GM23338 (cell line): ENCODE data around the gene GRK4. TPM values are rescaled to one million over a fixed set of nuclear protein-coding genes. Genes with fewer than 3 reads are reported as not detected.

Experiments used
- ATAC-seq: fragments of 200-7000 bp; cut with Tn5 transposase; 3 replicates; pipeline ENCODE4 v1.9.1; 2020
- DNase-seq: peaks from one replicate; pipeline ENCODE4 v3.0.0-alpha.2; 2015; ENCODE audit warnings: low spot score
- H2AFZ ChIP-seq: fragments of 200-600 bp; sonication (generic); 2 replicates; pipeline ENCODE4 v1.8.0; 2016; ENCODE audit warnings: antibody characterized with exemption, mild to moderate bottlenecking, moderate library complexity
- H3F3A ChIP-seq: fragments of 200-600 bp; sonication (generic); replicated peaks from 2 replicates; pipeline ENCODE4 v1.8.0; 2017; ENCODE audit warnings: antibody characterized with exemption, mixed run types, low read depth
- H3K27ac ChIP-seq: fragments of 200-600 bp; sonication (generic); 2 replicates; pipeline ENCODE4 v1.6.1; 2016; ENCODE audit warnings: low read depth
- H3K27me3 ChIP-seq: fragments of 200-600 bp; sonication (generic); 2 replicates; pipeline ENCODE4 v1.8.0; 2016; ENCODE audit warnings: mild to moderate bottlenecking, mixed run types, moderate library complexity; ENCODE audit not compliant: insufficient read depth
- H3K36me3 ChIP-seq: fragments of 200-600 bp; sonication (generic); 2 replicates; pipeline ENCODE4 v1.8.0; 2016; ENCODE audit warnings: mild to moderate bottlenecking; ENCODE audit not compliant: insufficient read depth
- H3K4me1 ChIP-seq: fragments of 200-600 bp; sonication (generic); 2 replicates; pipeline ENCODE4 v1.8.0; 2016; ENCODE audit warnings: mild to moderate bottlenecking, moderate library complexity; ENCODE audit not compliant: insufficient read depth
- H3K4me2 ChIP-seq: fragments of 200-600 bp; sonication (generic); 2 replicates; pipeline ENCODE4 v1.7.1; 2017; ENCODE audit warnings: mixed run types
- H3K4me3 ChIP-seq: fragments of 200-600 bp; sonication (generic); 2 replicates; pipeline ENCODE4 v1.6.1; 2016; ENCODE audit warnings: mixed run types
- H3K79me2 ChIP-seq: fragments of 200-600 bp; sonication (generic); replicated peaks from 2 replicates; pipeline ENCODE4 v1.8.0; 2017; ENCODE audit warnings: mild to moderate bottlenecking; ENCODE audit not compliant: insufficient read depth
- H3K9me2 ChIP-seq: fragments of 200-600 bp; sonication (generic); 2 replicates; pipeline ENCODE4 v1.8.0; 2017; ENCODE audit not compliant: insufficient read depth
- H4K20me1 ChIP-seq: fragments of 200-600 bp; sonication (generic); replicated peaks from 2 replicates; pipeline ENCODE4 v1.8.0; 2017; ENCODE audit warnings: mild to moderate bottlenecking; ENCODE audit not compliant: insufficient read depth
- H3K27ac Mint-ChIP-seq: 2 replicates; pipeline ENCODE4 v1.8.0; 2020; ENCODE audit warnings: inconsistent platforms, mild to moderate bottlenecking, moderate library complexity, mixed read lengths
- H3K27me3 Mint-ChIP-seq: 3 replicates; pipeline ENCODE4 v1.8.0; 2022; ENCODE audit warnings: low read depth, mild to moderate bottlenecking, moderate library complexity, mixed read lengths, inconsistent platforms; ENCODE audit not compliant: insufficient read depth, poor library complexity
- H3K36me3 Mint-ChIP-seq: 3 replicates; pipeline ENCODE4 v1.8.0; 2021; ENCODE audit warnings: low read depth, mild to moderate bottlenecking, inconsistent platforms, moderate library complexity, mixed read lengths
- H3K4me1 Mint-ChIP-seq: 3 replicates; pipeline ENCODE4 v1.8.0; 2020; ENCODE audit warnings: mild to moderate bottlenecking, inconsistent platforms, mixed read lengths
- H3K4me3 Mint-ChIP-seq: 3 replicates; pipeline ENCODE4 v1.8.0; 2021; ENCODE audit warnings: moderate library complexity, mild to moderate bottlenecking, inconsistent platforms, mixed read lengths
- H3K9me3 Mint-ChIP-seq: 3 replicates; pipeline ENCODE4 v1.8.0; 2020; ENCODE audit warnings: moderate library complexity, mild to moderate bottlenecking, inconsistent platforms, mixed read lengths
- CREB1 ChIP-seq: fragments of 250-450 bp; sonication (Bioruptor Pico); IDR thresholded peaks from 2 replicates; pipeline ENCODE4 v1.5.0; 2020; ENCODE audit warnings: low read depth, mild to moderate bottlenecking, moderate library complexity
- CTCF ChIP-seq, 2 experiments: fragments of 200-600 bp in 1 of 2; sonication (generic) in 1 of 2; conservative IDR thresholded peaks; 2 replicates each; pipeline versions ENCODE4 v1.5.1 to v1.6.1; 2016 to 2017; ENCODE audit warnings: antibody characterized with exemption in 2 of 2, low read depth in 2 of 2, mild to moderate bottlenecking in 2 of 2, moderate library complexity in 1 of 2
- ETS1 ChIP-seq: IDR thresholded peaks from 2 replicates; pipeline ENCODE4 v1.6.1; 2016; ENCODE audit warnings: antibody characterized with exemption
- EZH2 ChIP-seq: fragments of 200-600 bp; sonication (generic); IDR thresholded peaks from one replicate; pipeline ENCODE4 v1.8.0; 2017; ENCODE audit warnings: antibody characterized with exemption, mild to moderate bottlenecking, low read depth; ENCODE audit not compliant: unreplicated experiment
- EZH2phosphoT487 ChIP-seq: fragments of 200-600 bp; sonication (generic); IDR thresholded peaks from one replicate; pipeline ENCODE4 v1.8.1; 2018; ENCODE audit warnings: antibody characterized with exemption; ENCODE audit not compliant: unreplicated experiment
- JUNB ChIP-seq: IDR thresholded peaks from one replicate; pipeline ENCODE4 v1.6.1; 2016; ENCODE audit warnings: antibody characterized with exemption; ENCODE audit not compliant: unreplicated experiment
- NANOG ChIP-seq: IDR thresholded peaks from 2 replicates; pipeline ENCODE4 v1.6.1; 2016; ENCODE audit warnings: antibody characterized with exemption, borderline replicate concordance
- POLR2AphosphoS5 ChIP-seq: IDR thresholded peaks from 2 replicates; pipeline ENCODE4 v1.6.1; 2016; ENCODE audit warnings: antibody characterized with exemption, low read depth
- REST ChIP-seq: IDR thresholded peaks from one replicate; pipeline ENCODE4 v1.6.1; 2018; ENCODE audit warnings: antibody characterized with exemption; ENCODE audit not compliant: unreplicated experiment
- STAT1 ChIP-seq: IDR thresholded peaks from one replicate; pipeline ENCODE4 v1.6.1; 2016; ENCODE audit warnings: antibody characterized with exemption; ENCODE audit not compliant: unreplicated experiment
- ZNF114 ChIP-seq: fragments of 250-450 bp; sonication (Bioruptor Pico); IDR thresholded peaks from 2 replicates; pipeline ENCODE4 v1.5.0; 2020; ENCODE audit warnings: mild to moderate bottlenecking, moderate library complexity
- ZNF331 ChIP-seq: fragments of 250-450 bp; sonication (Bioruptor Pico); IDR thresholded peaks from 2 replicates; pipeline ENCODE4 v1.5.0; 2020; ENCODE audit warnings: low read depth, mild to moderate bottlenecking, moderate library complexity
- ZNF462 ChIP-seq: fragments of 250-450 bp; sonication (Bioruptor Pico); IDR thresholded peaks from 2 replicates; pipeline ENCODE4 v1.5.0; 2020; ENCODE audit warnings: mild to moderate bottlenecking, moderate library complexity
- polyA plus RNA-seq: library from polyadenylated mRNA; unstranded; fragments of >200 nt; fragmentation: Nextera tagmentation; extraction: Ambion mirVana; gene quantifications from 2 replicates; pipeline ENCODE4 v1.2.1, GENCODE V29; 2016
- total RNA-seq: library from RNA; depleted of rRNA; stranded (reverse); fragments of >200 nt; shearing (Covaris generic); gene quantifications from 2 replicates; pipeline ENCODE4 v1.2.3, GENCODE V29; 2014

The GRK4 gene
- total and polyA plus RNA-seq, 2 experiments from 2014 or later, result 1.3 to 1.4 TPM

- Histone ChIP-seq H3F3A (no peaks in the 10 kb centered on the region), H3K36me3 (peaks cover 10% of the 10 kb centered on the region), H3K27ac (no peak overlapping the region), H2AFZ (no peak overlapping the region), H3K79me2 (peaks cover 21% of the 10 kb centered on the region), H3K9me2 (no peaks in the 10 kb centered on the region), H3K4me3 (no peak overlapping the region), H3K27me3 (no peaks in the 10 kb centered on the region), H4K20me1 (no peaks in the 10 kb centered on the region), H3K4me2 (no peak overlapping the region), H3K4me1 (no peaks in the 10 kb centered on the region)
- DNase-seq (no peak), ATAC-seq (no peak)
- Mint-ChIP-seq H3K4me3 (no peak overlapping the region), H3K27ac (no peak overlapping the region), H3K4me1 (no peaks in the 10 kb centered on the region), H3K27me3 (peaks cover 2% of the 10 kb centered on the region), H3K9me3 (peaks cover 26% of the 10 kb centered on the region), H3K36me3 (peaks cover 68% of the 10 kb centered on the region)
- TF ChIP-seq POLR2AphosphoS5, result no peak
- no peak for TF ChIP-seq ZNF114
- TF ChIP-seq REST, result no peak
- TF ChIP-seq NANOG, result no peak
- no peak for TF ChIP-seq EZH2phosphoT487
- no peak for TF ChIP-seq EZH2
- TF ChIP-seq ZNF331, result no peak
- TF ChIP-seq ZNF462 (CRISPR knock-in tag), result no peak
- no peak for TF ChIP-seq JUNB
- no peak for TF ChIP-seq STAT1
- TF ChIP-seq CREB1 (CRISPR knock-in tag), result no peak
- no peak for TF ChIP-seq CTCF (conservative IDR thresholded peaks at IDR 0.05; ENCODE audit: low read depth in 2 of 2)
- no peak for TF ChIP-seq ETS1
These were observed 48.9 kb upstream of the GRK4 start for GRCh38 chr4:2914256-2915126.
